HG03095 (cell line): ENCODE data around the gene DNAH2.
"Not testable (repeated sequence)": the region's sequence is repeated elsewhere in the genome, so short reads cannot be mapped to it uniquely, and the experiment has no call there.

Source experiments
- ATAC-seq: cut with Tn5 transposase; IDR thresholded peaks from one replicate; pipeline ENCODE4 v1.9.1; 2021; ENCODE audit warnings: moderate library complexity; ENCODE audit not compliant: unreplicated experiment

The DNAH2 gene

GRCh38 chr17:7862692-7863437 lies 145.3 kb downstream of the DNAH2 start:
- no peak for ATAC-seq

- not testable (repeated sequence) for ATAC-seq
These were observed 146.8 kb downstream of the DNAH2 start for GRCh38 chr17:7864384-7864783.

GRCh38 chr17:7864995-7865650 lies 147.6 kb downstream of the DNAH2 start:
- no peak for ATAC-seq

GRCh38 chr17:7867881-7868329 lies 150.4 kb downstream of the DNAH2 start:
- no peak for ATAC-seq

- no peak for ATAC-seq
These were observed 155.5 kb downstream of the DNAH2 start for GRCh38 chr17:7873051-7873450.

- ATAC-seq, result no peak
These were observed 158.3 kb downstream of the DNAH2 start for GRCh38 chr17:7875804-7876370.

GRCh38 chr17:7878234-7878633 lies 160.7 kb downstream of the DNAH2 start:
- no peak for ATAC-seq

GRCh38 chr17:7880076-7880868 lies 162.7 kb downstream of the DNAH2 start:
- no peak for ATAC-seq

- ATAC-seq, result no peak
These were observed 163.9 kb downstream of the DNAH2 start for GRCh38 chr17:7881276-7882054.

GRCh38 chr17:7882068-7882467 lies 164.5 kb downstream of the DNAH2 start:
- no peak for ATAC-seq

GRCh38 chr17:7882629-7883028 lies 165.1 kb downstream of the DNAH2 start:
- no peak for ATAC-seq
